GM12878 (cell line): ENCODE measurements around the gene DCAF6.

Source experiments
- JUND ChIP-seq: IDR thresholded peaks from 2 replicates; pipeline ENCODE4 v1.6.1; 2012; ENCODE audit warnings: low read depth, mild to moderate bottlenecking, low read length, improper control_type of control experiment, moderate library complexity
- NRF1 ChIP-seq: conservative IDR thresholded peaks from 2 replicates; pipeline ENCODE4 v1.6.1; 2011; ENCODE audit warnings: mild to moderate bottlenecking, low read depth, low read length, improper control_type of control experiment
- POLR2AphosphoS2 ChIP-seq: IDR thresholded peaks from 2 replicates; pipeline ENCODE4 v1.6.1; 2011; ENCODE audit warnings: low read depth, mild to moderate bottlenecking, low read length, improper control_type of control experiment, moderate library complexity

DNA sequence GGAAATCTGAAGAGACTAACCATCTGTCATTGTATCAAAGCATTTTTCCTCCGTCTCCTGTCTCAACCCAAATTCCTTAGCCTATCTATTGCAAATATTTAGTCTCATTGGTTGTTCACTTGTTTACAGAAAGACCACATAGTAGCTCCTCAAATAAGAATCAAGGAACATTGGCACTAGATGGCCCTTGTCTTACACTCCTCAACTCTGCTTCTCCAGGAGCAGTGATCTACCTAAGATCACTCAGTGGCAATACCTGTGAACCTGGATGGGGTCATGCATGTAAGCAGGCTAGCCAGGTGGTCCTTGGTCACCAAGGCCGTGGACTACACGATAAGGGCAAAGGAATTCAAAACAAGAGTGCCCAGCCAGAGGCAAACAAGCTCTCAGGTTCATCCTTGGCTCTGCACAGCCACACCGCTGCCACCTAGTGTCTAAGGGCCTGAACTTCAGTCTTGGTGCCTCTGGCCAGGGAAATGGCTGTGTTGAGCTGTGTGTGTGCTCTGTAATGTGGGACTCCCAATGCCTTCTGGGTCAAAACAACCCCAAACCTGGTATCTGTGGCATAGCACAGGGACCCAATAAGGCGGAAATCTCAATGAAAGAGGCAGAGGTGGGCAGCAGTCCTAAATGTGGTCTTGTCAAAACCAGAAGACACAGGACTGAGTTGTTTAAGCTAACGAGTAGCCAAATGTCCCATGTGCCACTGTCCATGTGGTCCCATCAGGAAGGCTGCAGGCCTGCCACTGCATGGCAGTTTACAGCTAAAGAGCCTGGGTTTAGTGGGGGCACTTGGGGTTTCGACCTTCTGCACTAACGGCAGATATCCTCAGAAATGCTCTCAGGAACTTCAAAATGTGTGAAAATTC lies 145.8 kb downstream of the DCAF6 start:
- no peak for TF ChIP-seq NRF1
- TF ChIP-seq POLR2AphosphoS2 = no peak
- TF ChIP-seq JUND = no peak
